ENCODE data around the gene ZNF665. TPM values are rescaled to one million over a fixed set of nuclear protein-coding genes. Genes with fewer than 3 reads are reported as not detected.
"Not testable (repeated sequence)": the region's sequence is repeated elsewhere in the genome, so short reads cannot be mapped to it uniquely, and the experiment has no call there.

The ZNF665 gene
- total RNA-seq (1 to 10 TPM; 3.6 to 3.7 TPM), polyA plus RNA-seq (ENCODE audit: insufficient read length in 6 of 6) (10 to 100 TPM in 4 of 6 donors, 1 to 10 TPM in 2; 8.4 to 15.4 (median 11.7) TPM)
- long read RNA-seq, donor 1 = 0 reads
- long read RNA-seq, donor 2, full-length matches to known transcripts = 2 of 2 reads
- long read RNA-seq, donor 2, partial matches to known transcripts = 0 of 2 reads
- long read RNA-seq, donor 2, other reads (novel, unspliced or antisense) = 0 of 2 reads
- long read RNA-seq, donor 3, full-length matches to known transcripts = 2 of 2 reads
- long read RNA-seq, donor 3, partial matches to known transcripts = 0 of 2 reads
- long read RNA-seq, donor 3, other reads (novel, unspliced or antisense) = 0 of 2 reads
- long read RNA-seq, donor 4, partial matches to known transcripts = 0 of 3 reads
- long read RNA-seq, donor 4, other reads (novel, unspliced or antisense) = 2 of 3 reads
- long read RNA-seq, donor 5, full-length matches to known transcripts = 2 of 2 reads
- long read RNA-seq, donor 5, partial matches to known transcripts = 0 of 2 reads
- long read RNA-seq, donor 5, other reads (novel, unspliced or antisense) = 0 of 2 reads
- long read RNA-seq, donor 6, full-length matches to known transcripts = 1 of 1 reads
- long read RNA-seq, donor 6, partial matches to known transcripts = 0 of 1 reads
- long read RNA-seq, donor 6, other reads (novel, unspliced or antisense) = 0 of 1 reads
- long read RNA-seq, donor 7 = 0 reads
- long read RNA-seq, donor 8 = 0 reads
- long read RNA-seq, donor 9 = 0 reads
- long read RNA-seq, donor 10, partial matches to known transcripts = 0 of 1 reads
- long read RNA-seq, donor 10, other reads (novel, unspliced or antisense) = 1 of 1 reads
- long read RNA-seq, donor 11 = 0 reads
- long read RNA-seq, donor 12 = 0 reads

DNA sequence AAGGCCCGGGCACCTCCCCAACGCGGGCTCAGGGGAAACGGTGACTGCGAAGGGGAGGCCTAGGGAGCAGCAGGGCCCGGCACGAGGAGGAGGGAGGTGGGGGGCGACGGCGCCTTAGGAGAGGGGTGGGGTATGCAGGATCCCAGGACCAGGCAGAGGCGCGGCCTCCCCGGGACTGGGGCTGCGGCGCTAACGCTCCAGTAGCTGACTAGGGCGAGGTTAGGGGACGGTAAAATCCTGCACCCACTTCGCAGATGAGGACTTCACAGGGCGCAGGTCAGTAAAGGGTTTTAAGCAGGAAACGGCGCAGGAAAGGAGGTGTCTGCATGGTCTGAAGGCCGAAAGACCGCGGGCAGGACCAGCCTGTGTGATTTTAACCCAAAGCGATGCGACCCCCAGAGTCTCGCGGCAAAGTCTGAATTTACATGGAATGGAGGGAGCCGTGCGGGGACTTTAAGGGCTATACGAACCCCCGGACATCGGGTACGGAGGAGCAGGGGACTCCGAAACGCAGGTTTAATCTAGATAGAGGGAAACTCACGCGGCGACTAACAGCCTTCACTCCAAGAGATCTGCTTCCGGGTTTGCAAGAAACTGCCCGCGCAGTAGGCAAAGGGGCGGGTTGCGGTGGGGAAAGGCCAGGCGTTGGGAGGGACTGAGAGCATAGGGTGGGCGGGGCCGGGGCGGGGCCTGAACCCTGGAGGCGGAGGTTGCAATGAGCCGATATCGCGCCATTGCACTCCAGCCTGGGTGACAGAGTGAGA is at the start of gene ZNF665:
Gene ZNF665 (minus strand): TSS at position 588 of the 764 bp plus-strand sequence. CDS start 10,460 bp downstream, outside the sequence.
- Histone ChIP-seq H3K27me3 (no peaks in the 10 kb centered on the region), H3K9me3 (peaks cover 0 to 7% of the 10 kb centered on the region in 2 donors), H3K4me1 (peaks cover 0 to 25% of the 10 kb centered on the region in 2 donors), H3K36me3 (peaks cover 0 to 9% of the 10 kb centered on the region in 2 donors), H3K4me3 (peak within 1 kb of the TSS; percentile 59 to 74), H3K27ac (peak within 1 kb of the TSS; percentile 39 to 81)
- intact Hi-C loops (cut with DNase I) = no loop called here
- TF ChIP-seq, protein P1, sequence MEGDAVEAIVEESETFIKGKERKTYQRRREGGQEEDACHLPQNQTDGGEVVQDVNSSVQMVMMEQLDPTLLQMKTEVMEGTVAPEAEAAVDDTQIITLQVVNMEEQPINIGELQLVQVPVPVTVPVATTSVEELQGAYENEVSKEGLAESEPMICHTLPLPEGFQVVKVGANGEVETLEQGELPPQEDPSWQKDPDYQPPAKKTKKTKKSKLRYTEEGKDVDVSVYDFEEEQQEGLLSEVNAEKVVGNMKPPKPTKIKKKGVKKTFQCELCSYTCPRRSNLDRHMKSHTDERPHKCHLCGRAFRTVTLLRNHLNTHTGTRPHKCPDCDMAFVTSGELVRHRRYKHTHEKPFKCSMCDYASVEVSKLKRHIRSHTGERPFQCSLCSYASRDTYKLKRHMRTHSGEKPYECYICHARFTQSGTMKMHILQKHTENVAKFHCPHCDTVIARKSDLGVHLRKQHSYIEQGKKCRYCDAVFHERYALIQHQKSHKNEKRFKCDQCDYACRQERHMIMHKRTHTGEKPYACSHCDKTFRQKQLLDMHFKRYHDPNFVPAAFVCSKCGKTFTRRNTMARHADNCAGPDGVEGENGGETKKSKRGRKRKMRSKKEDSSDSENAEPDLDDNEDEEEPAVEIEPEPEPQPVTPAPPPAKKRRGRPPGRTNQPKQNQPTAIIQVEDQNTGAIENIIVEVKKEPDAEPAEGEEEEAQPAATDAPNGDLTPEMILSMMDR (IDR thresholded peaks at IDR 0.05) = no peak
- DNase-seq (peak; percentile 72 to 94 (median 93)), ATAC-seq (peak; percentile 86)

DNA sequence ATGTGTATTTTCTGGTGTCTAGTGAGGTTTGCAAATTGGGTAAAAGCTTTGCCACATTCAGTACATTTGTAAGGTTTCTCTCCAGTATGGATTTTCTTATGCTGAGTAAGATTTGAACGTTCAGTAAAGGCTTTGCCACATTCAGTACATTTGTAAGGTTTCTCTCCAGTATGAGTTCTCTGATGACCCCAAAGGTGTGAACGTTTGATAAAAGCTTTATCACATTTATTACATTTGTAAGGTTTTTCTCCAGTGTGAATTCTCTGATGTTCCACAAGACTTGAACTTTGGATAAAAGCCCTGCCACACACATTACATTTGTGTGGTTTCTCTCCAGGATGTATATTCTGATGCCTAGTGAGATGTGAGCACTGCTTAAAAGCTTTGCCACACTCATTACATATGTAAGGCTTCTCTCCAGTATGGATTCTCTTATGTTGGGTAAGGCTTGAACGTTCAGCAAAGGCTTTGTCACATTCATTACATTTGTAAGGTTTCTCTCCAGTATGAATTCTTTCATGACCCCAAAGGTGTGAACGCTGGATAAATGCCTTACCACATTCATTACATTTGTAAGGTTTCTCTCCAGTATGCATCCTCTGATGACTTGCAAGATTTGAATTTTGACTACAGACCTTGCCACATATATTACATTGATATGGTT is 44.1 kb upstream of the ZNF665 start:
- intact Hi-C loops (cut with DNase I) = no loop called here

DNA sequence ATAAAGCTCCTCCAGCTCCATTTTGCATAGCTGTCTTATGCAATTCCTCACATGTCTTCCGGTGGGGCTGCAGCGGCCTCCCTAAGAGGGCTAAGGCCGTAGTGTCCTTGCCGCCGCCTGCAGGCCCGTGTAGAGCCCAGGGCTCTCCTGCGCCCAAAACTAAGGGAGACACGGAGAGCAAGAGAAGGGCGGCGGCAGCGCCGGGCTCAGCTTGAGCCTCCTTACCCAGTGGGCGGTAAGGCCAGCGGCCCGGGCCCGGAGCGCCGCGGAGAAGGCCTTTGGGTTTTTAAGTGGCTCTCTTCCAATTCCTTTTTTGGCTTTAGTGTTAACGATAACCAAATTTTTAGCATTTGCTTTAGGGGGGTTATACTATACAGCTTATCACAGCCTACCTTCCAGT is 31.4 kb upstream of the ZNF665 start:
- H3K36me3 ChIP-seq = no peaks in the 10 kb centered on the region
- no peaks in the 10 kb centered on the region for H3K4me1 ChIP-seq
- peaks cover 0 to 99% of the 10 kb centered on the region in 2 donors for H3K9me3 ChIP-seq
- H3K27ac ChIP-seq = no peak overlapping the region
- DNase-seq (peak in 1 of 4 donors; percentile 37), ATAC-seq (no peak)
- no peak overlapping the region for H3K4me3 ChIP-seq
- H3K27me3 ChIP-seq = no peaks in the 10 kb centered on the region
- TF ChIP-seq, protein P1 (IDR thresholded peaks at IDR 0.05) = no peak
- intact Hi-C loops (cut with DNase I) = no loop called here

More for the DNA sequence above, 44.1 kb upstream of the ZNF665 start:
- Histone ChIP-seq H3K27me3 (no peaks in the 10 kb centered on the region), H3K4me1 (no peaks in the 10 kb centered on the region), H3K36me3 (peaks cover 0 to 54% of the 10 kb centered on the region in 2 donors), H3K27ac (no peak overlapping the region), H3K4me3 (no peak overlapping the region), H3K9me3 (peaks cover 18 to 100% of the 10 kb centered on the region in 2 donors)
- DNase-seq (no peak), ATAC-seq (no peak)
- TF ChIP-seq, protein P1 (IDR thresholded peaks at IDR 0.05) = no peak

DNA sequence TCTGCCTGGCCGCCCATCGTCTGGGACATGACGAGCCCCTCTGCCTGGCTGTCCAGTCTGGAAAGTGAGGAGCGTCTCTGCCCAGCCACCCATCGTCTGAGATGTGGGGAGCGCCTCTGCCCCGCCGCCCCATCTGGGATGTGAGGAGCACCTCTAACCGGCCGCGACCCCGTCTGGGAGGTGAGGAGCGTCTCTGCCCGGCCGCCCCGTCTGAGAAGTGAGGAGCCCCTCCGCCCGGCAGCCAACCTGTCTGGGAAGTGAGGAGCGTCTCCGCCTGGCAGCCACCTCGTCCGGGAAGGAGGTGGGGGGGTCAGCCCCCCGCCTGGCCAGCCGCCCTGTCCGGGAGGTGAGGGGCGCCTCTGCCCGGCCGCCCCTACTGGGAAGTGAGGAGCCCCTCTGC is 29.6 kb upstream of the ZNF665 start:
- H3K4me1 ChIP-seq; ATAC-seq; H3K36me3 ChIP-seq; intact Hi-C loops (cut with DNase I); H3K27ac ChIP-seq; H3K4me3 ChIP-seq; H3K27me3 ChIP-seq: not testable (repeated sequence)
- peaks cover 8 to 99% of the 10 kb centered on the region in 2 donors for H3K9me3 ChIP-seq
- peak in 1 of 4 donors; percentile 61 for DNase-seq

Measured in left lung (tissue), 14 donors.